GM12875 (cell line): ENCODE results near the gene ELOVL6.
"Not testable (repeated sequence)": the region's sequence is repeated elsewhere in the genome, so short reads cannot be mapped to it uniquely, and the experiment has no call there.

Experiments used
- H3K4me3 ChIP-seq: one replicate; pipeline ENCODE4 v1.5.1; 2011; ENCODE audit warnings: low read depth, low read length, control low read depth
- TF ChIP-seq, protein P1 (sequence below): IDR thresholded peaks from 2 replicates; pipeline ENCODE4 v1.5.1; 2011; ENCODE audit warnings: low read depth, mild to moderate bottlenecking, control low read depth, inconsistent platforms, low read length, moderate library complexity, borderline replicate concordance; ENCODE audit not compliant: insufficient read depth

The ELOVL6 gene

DNA sequence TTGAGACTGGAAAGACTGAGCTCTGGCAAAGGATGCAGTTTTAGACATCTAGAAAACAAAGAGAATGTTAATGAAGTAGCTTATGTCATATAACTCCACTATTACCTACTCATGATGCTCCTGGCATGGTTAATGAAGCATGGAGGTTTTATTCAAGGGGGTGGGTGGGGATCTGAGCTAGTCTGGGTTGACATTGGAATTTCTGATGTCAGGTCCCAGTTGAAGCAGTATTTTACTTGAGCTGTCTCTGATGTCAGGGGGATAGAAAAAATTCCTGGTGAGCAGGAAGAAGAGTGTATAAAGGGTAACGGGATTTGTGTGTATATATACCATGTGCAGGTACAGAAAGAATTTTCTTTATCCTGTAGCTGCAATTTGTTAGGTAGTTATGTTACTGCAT lies 102.0 kb downstream of the ELOVL6 start:
- TF ChIP-seq, protein P1, sequence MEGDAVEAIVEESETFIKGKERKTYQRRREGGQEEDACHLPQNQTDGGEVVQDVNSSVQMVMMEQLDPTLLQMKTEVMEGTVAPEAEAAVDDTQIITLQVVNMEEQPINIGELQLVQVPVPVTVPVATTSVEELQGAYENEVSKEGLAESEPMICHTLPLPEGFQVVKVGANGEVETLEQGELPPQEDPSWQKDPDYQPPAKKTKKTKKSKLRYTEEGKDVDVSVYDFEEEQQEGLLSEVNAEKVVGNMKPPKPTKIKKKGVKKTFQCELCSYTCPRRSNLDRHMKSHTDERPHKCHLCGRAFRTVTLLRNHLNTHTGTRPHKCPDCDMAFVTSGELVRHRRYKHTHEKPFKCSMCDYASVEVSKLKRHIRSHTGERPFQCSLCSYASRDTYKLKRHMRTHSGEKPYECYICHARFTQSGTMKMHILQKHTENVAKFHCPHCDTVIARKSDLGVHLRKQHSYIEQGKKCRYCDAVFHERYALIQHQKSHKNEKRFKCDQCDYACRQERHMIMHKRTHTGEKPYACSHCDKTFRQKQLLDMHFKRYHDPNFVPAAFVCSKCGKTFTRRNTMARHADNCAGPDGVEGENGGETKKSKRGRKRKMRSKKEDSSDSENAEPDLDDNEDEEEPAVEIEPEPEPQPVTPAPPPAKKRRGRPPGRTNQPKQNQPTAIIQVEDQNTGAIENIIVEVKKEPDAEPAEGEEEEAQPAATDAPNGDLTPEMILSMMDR, result no peak
- H3K4me3 ChIP-seq, result no peak overlapping the region

DNA sequence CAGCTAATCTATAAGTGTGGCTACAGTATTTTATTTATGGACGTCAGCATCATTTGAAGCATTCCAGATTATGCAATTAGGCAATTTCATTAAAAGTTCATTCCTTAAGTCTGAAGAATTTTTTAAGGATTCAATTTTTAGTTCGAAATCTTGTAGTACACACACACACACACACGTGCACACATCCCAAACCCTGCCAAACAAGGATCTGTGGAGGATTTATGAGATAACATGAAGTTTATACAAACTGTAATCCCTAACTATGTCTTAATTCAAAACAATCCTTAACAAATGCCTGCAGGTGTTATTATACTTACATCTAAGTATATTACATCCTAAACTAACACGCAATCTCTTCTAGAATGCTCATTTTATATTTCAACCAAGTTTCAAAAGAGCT lies 105.8 kb downstream of the ELOVL6 start:
- TF ChIP-seq, protein P1, result no peak
- H3K4me3 ChIP-seq, result no peak overlapping the region

DNA sequence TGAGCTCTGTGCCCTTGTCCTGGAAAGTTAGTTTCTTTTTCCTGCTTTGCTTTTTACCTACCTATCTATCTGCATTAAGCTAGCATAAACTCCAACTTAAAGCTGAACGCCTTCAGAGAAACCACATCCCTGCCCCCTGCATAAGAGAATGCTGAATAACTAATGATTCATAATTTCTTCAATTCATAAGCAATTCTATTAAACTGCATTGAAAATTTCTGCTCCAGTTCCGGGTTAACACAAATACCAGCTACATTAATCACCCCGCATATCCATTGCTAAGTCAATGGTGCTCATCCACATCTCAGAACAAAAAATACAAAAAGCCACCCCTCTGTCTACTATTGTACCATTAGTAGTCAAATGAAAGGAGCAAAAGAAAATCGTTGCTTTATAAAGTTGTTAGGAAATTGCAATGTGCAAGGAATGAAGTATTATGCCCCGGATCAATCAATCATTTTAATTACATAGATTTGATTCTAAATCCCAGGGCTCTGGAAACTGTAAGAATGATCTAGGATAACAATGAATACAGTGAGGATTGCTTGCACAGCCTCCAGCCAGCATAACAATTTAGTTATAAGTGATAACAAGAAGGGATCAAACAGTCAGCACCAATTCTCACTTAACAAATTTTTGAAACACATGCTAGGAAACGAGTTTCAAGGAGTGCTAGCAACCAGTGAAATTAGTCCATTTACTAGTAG lies 106.8 kb downstream of the ELOVL6 start:
- TF ChIP-seq, protein P1, result no peak
- H3K4me3 ChIP-seq, result no peak overlapping the region

DNA sequence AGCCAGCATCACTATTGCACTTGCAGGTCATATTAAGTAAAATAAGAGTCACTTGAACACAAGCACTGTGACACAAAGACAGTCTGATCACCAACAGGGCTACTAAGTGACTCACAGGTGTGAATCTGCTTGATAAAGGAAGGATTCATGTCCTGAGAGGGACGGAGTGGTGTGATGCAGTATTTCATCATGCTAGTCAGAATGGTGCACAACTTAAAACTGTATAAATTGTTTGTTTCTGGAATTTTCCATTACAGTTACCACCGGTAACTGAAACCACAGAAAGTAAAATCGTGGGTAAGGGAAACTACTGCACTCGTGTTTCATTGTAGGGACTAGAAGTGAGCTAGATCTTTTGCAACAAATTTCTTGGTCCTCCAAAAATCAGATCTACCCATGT lies 109.7 kb downstream of the ELOVL6 start:
- H3K4me3 ChIP-seq, result no peak overlapping the region
- TF ChIP-seq, protein P1, result no peak

DNA sequence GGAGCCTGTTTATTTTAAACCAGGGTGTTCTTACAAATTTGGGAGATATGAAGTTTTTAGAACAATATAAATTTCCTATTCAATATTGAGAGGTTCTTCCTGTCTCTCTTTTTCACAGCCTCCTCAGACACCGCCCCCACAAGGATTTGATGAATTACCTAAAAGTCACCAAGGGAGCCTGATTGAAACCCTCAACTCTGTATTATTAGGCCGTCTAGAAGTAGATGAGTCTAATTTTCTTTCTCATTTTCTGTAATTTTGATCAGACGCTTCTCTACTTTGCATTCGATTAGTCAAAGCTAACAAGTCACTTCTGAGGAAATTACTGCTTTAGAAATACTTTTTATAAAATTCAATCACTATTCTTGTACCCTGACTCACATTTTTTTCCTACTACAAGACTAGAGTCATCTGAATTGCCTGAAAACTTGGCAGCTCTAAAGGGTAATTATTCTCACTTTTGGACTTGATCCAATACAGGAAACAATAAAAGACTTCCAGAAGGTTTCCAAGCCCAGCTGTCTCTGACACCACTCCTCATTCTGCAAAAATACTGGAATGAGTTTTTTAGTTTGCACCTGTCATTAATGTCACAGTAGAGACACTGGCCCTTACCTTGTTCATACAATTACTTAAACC lies 111.2 kb downstream of the ELOVL6 start:
- TF ChIP-seq, protein P1, result no peak
- H3K4me3 ChIP-seq, result no peak overlapping the region

DNA sequence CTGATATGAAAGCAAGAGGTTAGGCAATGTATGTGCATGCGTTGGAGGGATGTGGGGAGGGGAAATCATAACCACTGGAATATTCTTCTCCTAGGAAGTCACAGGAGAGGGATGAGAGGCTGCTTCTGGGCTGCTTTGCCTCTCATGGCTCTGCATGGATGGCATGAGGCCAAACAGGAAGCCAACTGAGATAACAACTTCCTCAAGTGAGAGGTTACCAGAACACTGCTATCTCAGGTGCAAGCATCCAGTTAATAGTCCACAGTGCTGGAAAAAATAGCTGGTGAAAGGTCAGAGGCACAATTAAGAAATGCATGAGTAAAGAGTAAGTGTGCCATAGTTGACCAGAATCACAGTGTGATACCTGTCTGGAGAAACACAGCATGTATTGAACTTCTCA lies 113.3 kb downstream of the ELOVL6 start:
- TF ChIP-seq, protein P1, result no peak
- H3K4me3 ChIP-seq, result no peak overlapping the region

DNA sequence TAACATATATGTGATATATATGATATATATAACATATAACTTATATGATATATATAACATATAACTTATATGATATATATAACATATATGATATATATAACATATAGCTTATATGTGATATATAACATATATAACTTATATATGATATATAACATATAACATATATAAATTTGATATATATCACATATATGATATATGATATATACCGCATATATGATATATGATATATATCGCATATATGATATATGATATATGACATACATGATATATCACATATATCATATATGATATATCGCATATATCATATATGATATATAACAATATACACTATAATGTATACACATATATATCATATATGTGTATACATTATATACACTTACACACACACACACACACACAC lies 114.3 kb downstream of the ELOVL6 start:
- TF ChIP-seq, protein P1, result no peak
- H3K4me3 ChIP-seq, result no peak overlapping the region

DNA sequence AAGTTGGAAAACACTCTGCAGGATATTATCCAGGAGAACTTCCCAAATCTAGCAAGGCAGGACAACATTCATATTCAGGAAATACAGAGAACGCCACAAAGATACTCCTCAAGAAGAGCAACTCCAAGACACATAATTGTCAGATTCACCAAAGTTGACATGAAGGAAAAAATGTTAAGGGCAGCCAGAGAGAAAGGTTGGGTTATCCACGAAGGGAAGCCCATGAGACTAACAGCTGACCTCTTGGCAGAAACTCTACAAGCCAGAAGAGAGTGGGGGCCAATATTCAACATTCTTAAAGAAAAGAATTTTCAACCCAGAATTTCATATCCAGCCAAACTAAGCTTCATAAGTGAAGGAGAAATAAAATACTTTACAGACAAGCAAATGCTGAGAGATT lies 120.3 kb downstream of the ELOVL6 start:
- not testable (repeated sequence) for H3K4me3 ChIP-seq

DNA sequence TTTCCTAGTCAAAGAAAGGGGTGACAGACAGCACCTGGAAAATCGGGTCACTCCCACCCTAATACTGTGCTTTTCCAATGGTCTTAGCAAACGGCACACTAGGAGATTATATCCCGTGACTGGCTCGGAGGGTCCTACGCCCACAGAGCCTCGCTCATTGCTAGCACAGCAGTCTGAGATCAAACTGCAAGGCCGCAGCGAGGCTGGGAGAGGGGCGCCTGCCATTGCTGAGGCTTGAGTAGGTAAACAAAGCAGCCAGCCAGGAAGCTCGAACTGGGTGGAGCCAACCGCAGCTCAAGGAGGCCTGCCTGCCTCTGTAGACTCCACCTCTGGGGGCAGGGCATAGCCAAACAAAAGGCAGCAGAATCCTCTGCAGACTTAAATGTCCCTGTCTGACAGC lies 121.6 kb downstream of the ELOVL6 start:
- H3K4me3 ChIP-seq, result not testable (repeated sequence)
